Thyroid gland (tissue), 4 donors: ENCODE results near the gene KCNAB2. TPM values are rescaled to one million over a fixed set of nuclear protein-coding genes. Genes with fewer than 3 reads are reported as not detected.

Experiments
- DNase-seq, 2 donors: peaks; one replicate each; pipeline ENCODE4 v3.0.0-alpha.2; 2019
- H3K27ac ChIP-seq, 3 donors: fragments of 200-600 bp; sonication (generic); 1 replicate in 2 of 3; 2 replicates in 1 of 3; pipeline ENCODE4 v1.5.1; 2016 to 2019; ENCODE audit warnings: mild to moderate bottlenecking in 1 of 3, moderate library complexity in 1 of 3
- H3K27me3 ChIP-seq: fragments of 200-600 bp; sonication (generic); one replicate; pipeline ENCODE4 v1.5.1; 2019
- H3K36me3 ChIP-seq, 2 donors: fragments of 200-600 bp; sonication (generic); one replicate each; pipeline ENCODE4 v1.5.1; 2016 to 2019
- H3K4me1 ChIP-seq, 2 donors: fragments of 200-600 bp; sonication (generic); one replicate each; pipeline ENCODE4 v1.5.1; 2017 to 2019
- H3K4me3 ChIP-seq, 3 donors: fragments of 200-600 bp; sonication (generic); replicated peaks in 1 of 3; 1 replicate in 2 of 3; 2 replicates in 1 of 3; pipeline ENCODE4 v1.5.1; 2016; ENCODE audit warnings: mild to moderate bottlenecking in 1 of 3
- H3K9me3 ChIP-seq: fragments of 200-600 bp; sonication (generic); one replicate; pipeline ENCODE4 v1.5.1; 2017
- CTCF ChIP-seq, 6 experiments: fragments of 200-600 bp in 3 of 6; fragments of 450-650 bp in 3 of 6; sonication (generic) in 3 of 6; IDR thresholded peaks; one replicate each; pipeline ENCODE4 v1.5.1; 2016 to 2019; ENCODE audit warnings: antibody characterized with exemption in 6 of 6, mild to moderate bottlenecking in 2 of 6, inconsistent platforms in 1 of 6, moderate library complexity in 1 of 6
- POLR2A ChIP-seq, 2 donors: fragments of 450-650 bp; IDR thresholded peaks; one replicate each; pipeline ENCODE4 v1.6.1; 2017; ENCODE audit warnings: antibody characterized with exemption in 2 of 2, mild to moderate bottlenecking in 2 of 2, moderate library complexity in 1 of 2
- WGBS, 2 donors: methylation state at CpG; one replicate each; pipeline ENCODE4 v1.1.5; 2017; 5-methylcytosine and 5-hydroxymethylcytosine counted together
- intact Hi-C: fragments of 100-400 bp; cut with DNase I; formaldehyde crosslinking; loops from one replicate; pipeline ENCODE4 v1.15.1; 2023
- total RNA-seq, 4 donors: library from RNA; depleted of rRNA; stranded (reverse); fragments of >200 nt; gene quantifications; one replicate each; pipeline ENCODE4 v1.2.3, GENCODE V29; 2016

The KCNAB2 gene
- total RNA-seq, 4 donors from 2014 or later, result 3.1 to 7.3 (median 6.1) TPM

DNA sequence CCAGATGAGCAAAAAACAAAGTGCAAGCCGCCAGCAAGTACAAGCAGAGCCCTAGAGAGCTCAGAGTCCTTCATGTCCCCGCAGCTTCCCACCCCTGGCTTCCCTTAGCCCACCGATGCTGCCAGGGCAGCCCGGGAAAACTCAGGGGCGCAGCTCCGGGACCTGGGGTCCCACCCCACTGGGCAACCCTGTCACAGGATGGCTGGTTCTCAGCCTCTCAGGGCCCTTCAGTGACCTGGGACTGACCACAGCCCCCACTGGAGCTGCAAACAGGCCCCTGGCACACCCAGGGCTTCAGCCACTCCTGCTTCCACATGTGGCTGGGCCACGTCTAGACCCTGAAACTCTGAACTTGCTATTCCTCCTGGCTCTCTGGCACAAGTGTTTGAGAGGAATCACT lies 84.9 kb downstream of the KCNAB2 start:
- Histone ChIP-seq H3K9me3 (no peaks in the 10 kb centered on the region), H3K27me3 (no peaks in the 10 kb centered on the region), H3K4me1 (no peaks in the 10 kb centered on the region), H3K27ac (no peak overlapping the region), H3K4me3 (no peak overlapping the region), H3K36me3 (no peaks in the 10 kb centered on the region)
- DNase-seq, result no peak
- WGBS, 2 donors, result 70 to 76% methylated on average over 4 to 7 of the region's 7 CpGs
- TF ChIP-seq POLR2A (IDR thresholded peaks at IDR 0.05) (no peak), CTCF (IDR thresholded peaks at IDR 0.05) (no peak)
- intact Hi-C loops, result no loop called here

- WGBS, 2 donors, result 94 to 95% methylated on average over 6 to 9 of the region's 9 CpGs
Observed at GRCh38 chr1:6131561-6131960, 85.9 kb downstream of the KCNAB2 start.

DNA sequence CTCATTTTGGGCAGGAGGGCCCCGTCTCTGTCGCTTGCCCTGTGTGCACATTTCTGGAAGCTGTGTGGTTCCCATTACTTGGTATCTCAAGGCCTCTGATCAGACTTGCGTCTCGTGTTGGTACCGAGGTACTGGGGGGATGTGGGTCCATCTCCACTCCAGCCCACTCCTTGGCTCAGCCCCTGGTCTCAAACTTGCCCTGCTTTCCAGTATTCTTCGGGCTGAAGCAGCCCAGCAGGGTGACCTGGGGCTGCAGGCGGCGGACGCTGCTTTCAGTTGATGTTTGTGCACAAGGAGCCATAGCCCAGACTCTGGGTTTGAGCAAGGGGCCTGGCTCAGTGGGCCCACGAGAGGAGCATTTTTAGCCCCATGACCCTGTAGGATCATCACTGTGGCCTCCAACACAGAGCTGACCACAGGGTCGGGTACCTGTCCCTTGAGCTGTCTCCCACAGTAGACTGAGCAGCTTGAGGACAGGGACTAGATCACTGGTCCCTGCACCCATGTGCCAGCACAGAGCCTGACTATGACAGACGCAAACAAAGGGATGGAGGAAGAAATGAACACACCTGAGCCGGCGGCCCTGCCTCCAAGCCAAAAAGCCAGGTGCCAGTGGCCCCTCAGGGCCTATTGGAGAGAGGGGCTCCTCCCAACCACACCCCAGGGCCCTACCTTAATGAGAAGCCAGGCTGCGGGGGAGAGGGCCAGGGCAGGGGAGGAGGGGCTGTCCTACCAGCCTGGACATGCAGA lies 87.6 kb downstream of the KCNAB2 start:
- DNase-seq, result no peak
- Histone ChIP-seq H3K4me3 (no peak overlapping the region), H3K36me3 (no peaks in the 10 kb centered on the region), H3K27me3 (no peaks in the 10 kb centered on the region), H3K4me1 (no peaks in the 10 kb centered on the region), H3K9me3 (no peaks in the 10 kb centered on the region), H3K27ac (no peak overlapping the region)
- 77 to 85% methylated on average over 11 to 12 of the region's 15 CpGs for WGBS, 2 donors
- intact Hi-C loops, result no loop called here
- no peak for TF ChIP-seq CTCF (IDR thresholded peaks at IDR 0.05)
- no peak for TF ChIP-seq POLR2A (IDR thresholded peaks at IDR 0.05)

More at GRCh38 chr1:6131561-6131960, 85.9 kb downstream of the KCNAB2 start:
- no peaks in the 10 kb centered on the region for H3K9me3 ChIP-seq
- TF ChIP-seq POLR2A (IDR thresholded peaks at IDR 0.05) (no peak), CTCF (IDR thresholded peaks at IDR 0.05) (no peak)
- no peak overlapping the region for H3K4me3 ChIP-seq
- H3K27ac ChIP-seq, result no peak overlapping the region
- intact Hi-C loops, result no loop called here
- no peaks in the 10 kb centered on the region for H3K36me3 ChIP-seq
- no peaks in the 10 kb centered on the region for H3K27me3 ChIP-seq
- no peak for DNase-seq
- no peaks in the 10 kb centered on the region for H3K4me1 ChIP-seq

GRCh38 chr1:6134206-6134605 lies 88.5 kb downstream of the KCNAB2 start:
- WGBS, 2 donors, result 90 to 93% methylated on average over 2 to 7 of the region's 11 CpGs
- no peak for DNase-seq
- TF ChIP-seq CTCF (IDR thresholded peaks at IDR 0.05), result no peak
- TF ChIP-seq POLR2A (IDR thresholded peaks at IDR 0.05), result no peak
- intact Hi-C loops, result no loop called here
- H3K4me3 ChIP-seq, result no peak overlapping the region
- H3K27ac ChIP-seq, result no peak overlapping the region
- H3K27me3 ChIP-seq, result no peaks in the 10 kb centered on the region
- H3K9me3 ChIP-seq, result no peaks in the 10 kb centered on the region
- H3K36me3 ChIP-seq, result no peaks in the 10 kb centered on the region
- H3K4me1 ChIP-seq, result no peaks in the 10 kb centered on the region

DNA sequence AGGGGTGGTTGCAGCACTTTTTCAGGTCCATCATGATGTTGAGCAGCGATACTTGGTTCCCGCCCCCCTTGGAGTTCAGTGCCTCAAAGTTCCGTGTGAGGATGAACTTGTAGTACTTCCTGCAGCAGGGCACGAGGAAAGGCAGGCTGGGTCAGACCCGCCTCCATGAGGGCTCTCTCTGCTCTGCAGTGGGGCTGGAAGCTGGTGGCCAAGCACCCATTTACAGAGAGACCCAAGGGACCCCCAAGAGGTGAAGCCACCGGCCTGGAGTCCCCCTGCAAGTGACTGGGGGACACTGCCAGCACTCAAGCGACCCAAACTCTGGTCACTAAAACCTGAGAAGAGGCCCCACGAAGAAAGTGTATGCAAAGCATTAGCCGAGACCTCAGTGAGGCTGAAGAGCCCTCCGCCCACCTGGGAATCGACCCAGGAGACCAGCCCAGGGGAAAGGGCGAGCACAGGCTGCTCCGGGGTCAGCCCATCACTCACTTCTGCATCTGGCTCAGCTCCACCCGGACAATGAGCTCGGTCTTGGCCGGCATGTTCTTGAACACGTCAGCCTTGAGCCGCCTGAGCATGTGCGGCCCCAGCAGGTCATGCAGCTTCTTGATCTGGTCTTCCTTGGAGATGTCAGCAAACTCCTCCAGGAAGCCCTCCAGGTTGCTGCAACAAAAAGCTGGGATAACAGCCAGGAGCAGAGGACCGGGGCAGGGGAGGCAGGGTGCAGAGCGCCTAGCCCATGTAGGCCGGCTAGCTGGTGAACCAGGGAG lies 89.2 kb downstream of the KCNAB2 start:
- WGBS, 2 donors, result 71 to 74% methylated on average over 11 to 19 of the region's 22 CpGs
- Histone ChIP-seq H3K36me3 (no peaks in the 10 kb centered on the region), H3K9me3 (no peaks in the 10 kb centered on the region), H3K27ac (no peak overlapping the region), H3K27me3 (no peaks in the 10 kb centered on the region), H3K4me3 (no peak overlapping the region), H3K4me1 (no peaks in the 10 kb centered on the region)
- DNase-seq, result no peak
- TF ChIP-seq CTCF (IDR thresholded peaks at IDR 0.05), result no peak
- TF ChIP-seq POLR2A (IDR thresholded peaks at IDR 0.05), result no peak
- intact Hi-C loops, result no loop called here
